Measurements from ENCODE around the gene ZNF552. TPM values are rescaled to one million over a fixed set of nuclear protein-coding genes. Genes with fewer than 3 reads are reported as not detected.

Gene ZNF552
- polyA plus RNA-seq, 3 donors from 2014 or later, result 4.4 to 6.7 (median 5.2) TPM

DNA sequence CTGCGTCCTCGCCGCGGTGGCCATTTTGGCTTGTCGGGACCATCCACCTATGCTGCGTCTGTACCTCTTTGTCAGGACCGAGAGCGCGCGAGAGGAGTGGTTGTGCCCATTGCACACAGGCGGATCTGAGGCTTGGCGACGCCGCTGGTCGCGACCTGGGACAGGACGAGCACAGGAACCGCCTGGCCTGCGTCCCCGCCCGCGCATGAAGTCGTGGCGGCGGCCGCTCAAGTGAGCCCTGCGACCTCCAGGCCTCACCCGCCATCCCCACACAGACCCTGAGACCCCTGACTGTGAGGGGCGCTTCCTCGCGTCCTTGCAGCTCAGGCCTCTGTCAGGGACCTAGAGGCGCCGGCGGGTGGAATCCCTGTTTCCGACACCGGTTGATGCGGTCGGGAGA is 28.4 kb downstream of the ZNF552 start:
- DNase-seq, result no peak
- Mint-ChIP-seq H3K27me3 (ENCODE audit: low read depth in 3 of 3) (peaks cover 3 to 8% (median 4%) of the 10 kb centered on the region in 3 donors), H3K4me3 (no peak overlapping the region), H3K4me1 (peaks cover 7 to 9% of the 10 kb centered on the region in 2 donors), H3K36me3 (peaks cover 37 to 44% (median 37%) of the 10 kb centered on the region in 3 donors), H3K27ac (no peak overlapping the region), H3K9me3 (peaks cover 2 to 71% (median 60%) of the 10 kb centered on the region in 6 donors)

DNA sequence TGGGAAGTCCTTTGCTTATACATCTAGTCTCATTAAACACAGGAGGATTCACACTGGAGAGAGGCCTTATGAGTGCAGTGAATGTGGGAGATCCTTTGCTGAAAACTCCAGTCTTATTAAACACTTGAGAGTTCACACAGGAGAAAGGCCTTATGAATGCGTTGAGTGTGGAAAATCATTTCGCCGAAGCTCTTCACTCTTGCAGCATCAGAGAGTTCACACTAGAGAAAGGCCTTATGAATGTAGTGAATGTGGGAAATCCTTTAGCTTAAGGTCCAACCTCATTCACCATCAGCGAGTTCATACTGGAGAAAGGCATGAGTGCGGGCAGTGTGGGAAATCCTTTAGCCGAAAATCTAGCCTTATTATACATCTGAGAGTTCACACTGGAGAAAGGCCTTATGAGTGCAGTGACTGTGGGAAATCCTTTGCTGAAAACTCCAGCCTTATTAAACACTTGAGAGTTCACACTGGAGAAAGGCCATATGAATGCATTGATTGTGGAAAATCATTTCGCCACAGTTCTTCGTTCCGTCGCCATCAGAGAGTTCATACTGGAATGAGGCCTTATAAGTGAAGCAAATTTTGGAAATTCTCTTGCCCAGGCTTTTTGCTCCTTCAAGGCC is 35.4 kb downstream of the ZNF552 start:
- peaks cover 59 to 64% (median 63%) of the 10 kb centered on the region in 3 donors for H3K36me3 Mint-ChIP-seq
- no peak overlapping the region for H3K27ac Mint-ChIP-seq
- DNase-seq, result no peak
- H3K27me3 Mint-ChIP-seq (ENCODE audit: low read depth in 3 of 3), result peaks cover 0 to 2% (median 2%) of the 10 kb centered on the region in 3 donors
- peaks cover 25 to 80% (median 70%) of the 10 kb centered on the region in 6 donors for H3K9me3 Mint-ChIP-seq
- peaks cover 6 to 19% of the 10 kb centered on the region in 2 donors for H3K4me1 Mint-ChIP-seq
- H3K4me3 Mint-ChIP-seq, result no peak overlapping the region

DNA sequence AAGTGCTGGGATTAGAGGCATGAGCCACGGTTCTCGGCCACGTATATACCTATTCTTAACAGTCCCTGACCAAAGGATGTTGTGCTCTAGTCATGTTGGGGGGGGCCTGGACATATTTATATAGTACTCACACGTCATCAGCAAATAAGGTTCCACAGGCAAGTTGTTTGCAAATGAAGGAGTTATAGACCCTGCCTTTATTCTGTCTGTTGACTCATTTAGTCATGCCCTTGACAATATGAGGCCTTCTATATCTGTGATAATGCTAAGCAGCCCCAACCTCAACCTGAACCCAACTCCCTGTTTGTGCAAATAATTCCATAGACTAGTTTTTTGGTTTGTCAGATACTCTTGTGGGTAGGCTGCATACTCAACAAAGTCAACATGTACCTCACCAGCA is 36.4 kb downstream of the ZNF552 start:
- peaks cover 29 to 82% (median 75%) of the 10 kb centered on the region in 6 donors for H3K9me3 Mint-ChIP-seq
- H3K27ac Mint-ChIP-seq, result no peak overlapping the region
- no peak for DNase-seq
- peaks cover 64 to 70% (median 69%) of the 10 kb centered on the region in 3 donors for H3K36me3 Mint-ChIP-seq
- peaks cover 10 to 25% of the 10 kb centered on the region in 2 donors for H3K4me1 Mint-ChIP-seq
- peaks cover 0 to 2% (median 2%) of the 10 kb centered on the region in 3 donors for H3K27me3 Mint-ChIP-seq (ENCODE audit: low read depth in 3 of 3)
- no peak overlapping the region for H3K4me3 Mint-ChIP-seq

GRCh38 chr19:57776764-57777296 is 37.9 kb downstream of the ZNF552 start:
- H3K27ac Mint-ChIP-seq, result no peak overlapping the region
- H3K4me3 Mint-ChIP-seq, result peak overlapping the region in 1 of 5 donors; percentile 35
- peaks cover 21 to 39% of the 10 kb centered on the region in 2 donors for H3K4me1 Mint-ChIP-seq
- peaks cover 2% of the 10 kb centered on the region in 3 donors for H3K27me3 Mint-ChIP-seq (ENCODE audit: low read depth in 3 of 3)
- peaks cover 29 to 88% (median 81%) of the 10 kb centered on the region in 6 donors for H3K9me3 Mint-ChIP-seq
- peaks cover 73 to 78% (median 75%) of the 10 kb centered on the region in 3 donors for H3K36me3 Mint-ChIP-seq
- no peak for DNase-seq

- peak overlapping the region in 1 of 6 donors; percentile 41 for H3K27ac Mint-ChIP-seq
- H3K36me3 Mint-ChIP-seq, result peaks cover 57 to 63% (median 61%) of the 10 kb centered on the region in 3 donors
These were observed 41.2 kb downstream of the ZNF552 start for GRCh38 chr19:57773488-57773887.

DNA sequence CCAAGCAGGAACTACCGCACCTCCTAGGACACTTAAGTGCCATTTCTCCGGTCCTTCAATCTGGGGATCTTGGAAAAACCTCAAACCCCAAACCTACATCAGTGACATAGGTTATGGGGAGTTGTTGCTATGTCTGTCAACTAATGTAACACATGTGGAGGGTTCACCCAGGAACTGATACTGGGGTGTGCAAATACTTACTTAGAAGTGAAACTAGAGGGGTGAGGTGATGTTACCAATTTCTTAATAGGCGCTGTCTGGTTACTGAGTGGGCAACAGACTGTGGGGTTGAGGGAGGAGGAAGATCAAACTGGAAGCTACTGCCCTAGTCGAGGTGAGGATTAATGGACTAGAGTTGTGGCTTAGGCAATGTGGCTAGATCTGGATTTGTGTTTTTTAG is 43.3 kb downstream of the ZNF552 start:
- Mint-ChIP-seq H3K4me1 (peaks cover 41 to 52% of the 10 kb centered on the region in 2 donors), H3K4me3 (peak overlapping the region; percentile 26 to 97 (median 62)), H3K27ac (peak overlapping the region in 2 of 6 donors; percentile 15 to 22), H3K36me3 (peaks cover 46 to 47% (median 47%) of the 10 kb centered on the region in 3 donors), H3K9me3 (peaks cover 9 to 57% (median 44%) of the 10 kb centered on the region in 6 donors), H3K27me3 (ENCODE audit: low read depth in 3 of 3) (peaks cover 4 to 5% (median 4%) of the 10 kb centered on the region in 3 donors)
- DNase-seq, result no peak

More at GRCh38 chr19:57773488-57773887, 41.2 kb downstream of the ZNF552 start:
- H3K9me3 Mint-ChIP-seq, result peaks cover 11 to 75% (median 60%) of the 10 kb centered on the region in 6 donors
- peaks cover 4 to 7% (median 4%) of the 10 kb centered on the region in 3 donors for H3K27me3 Mint-ChIP-seq (ENCODE audit: low read depth in 3 of 3)
- DNase-seq, result no peak
- H3K4me1 Mint-ChIP-seq, result peaks cover 46 to 63% of the 10 kb centered on the region in 2 donors
- H3K4me3 Mint-ChIP-seq, result peak overlapping the region in 1 of 5 donors; percentile 22

DNA sequence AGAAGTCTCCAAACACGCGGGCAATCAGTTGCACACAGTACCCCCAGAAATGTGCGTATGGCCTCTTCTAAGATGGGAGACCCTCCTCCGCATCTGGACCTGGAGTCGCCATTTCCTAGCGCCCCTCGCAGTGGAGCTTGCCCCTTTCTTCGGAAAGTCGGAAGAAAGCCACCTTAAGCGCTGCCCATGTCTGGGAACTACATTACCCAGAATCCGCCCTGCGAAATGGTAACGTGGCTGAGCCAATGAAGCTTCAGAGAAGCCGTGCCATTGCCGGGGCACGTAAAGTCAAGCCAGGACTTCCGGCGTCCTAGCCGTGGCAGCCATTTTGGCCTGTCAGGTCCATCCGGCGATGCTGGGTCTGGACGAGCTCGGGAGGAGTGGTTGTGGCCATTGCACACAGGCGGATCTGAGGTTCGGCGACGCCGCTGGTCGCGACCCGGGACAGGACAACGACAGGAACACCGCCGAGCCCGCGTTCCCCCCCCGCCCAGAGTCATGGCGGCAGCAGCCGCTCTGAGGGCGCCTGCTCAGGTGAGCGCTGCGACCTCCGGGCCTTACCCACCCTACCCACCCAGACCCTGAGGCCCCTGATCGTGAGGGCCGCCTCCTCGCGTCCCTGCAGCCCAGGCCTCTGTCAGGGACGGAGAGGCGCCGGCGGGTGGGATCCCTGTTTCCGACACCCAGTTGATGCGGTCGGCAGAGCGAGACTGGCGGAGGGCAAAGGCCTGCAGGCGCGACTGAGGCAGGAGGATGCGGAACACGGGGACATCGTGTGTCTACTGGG is 45.2 kb downstream of the ZNF552 start, which contains the start of gene ZNF586:
Gene ZNF586 (plus strand): TSS at position 332 of the 787 bp plus-strand sequence. CDS start 167 bp downstream, at position 499.
- Mint-ChIP-seq H3K27me3 (ENCODE audit: low read depth in 3 of 3) (peaks cover 4 to 5% (median 4%) of the 10 kb centered on the region in 3 donors), H3K4me1 (peaks cover 40 to 44% of the 10 kb centered on the region in 2 donors), H3K9me3 (peaks cover 6 to 41% (median 35%) of the 10 kb centered on the region in 6 donors), H3K27ac (peak within 1 kb of the TSS; percentile 88 to 97 (median 92)), H3K36me3 (peaks cover 38 to 44% (median 39%) of the 10 kb centered on the region in 3 donors), H3K4me3 (peak within 1 kb of the TSS; percentile 93 to 97 (median 96))
- DNase-seq, result peak; percentile 84 to 86 (median 85)

- Mint-ChIP-seq H3K36me3 (peaks cover 50 to 66% (median 51%) of the 10 kb centered on the region in 3 donors), H3K4me3 (no peak overlapping the region), H3K27ac (no peak overlapping the region), H3K27me3 (ENCODE audit: low read depth in 3 of 3) (peaks cover 0 to 4% (median 0%) of the 10 kb centered on the region in 3 donors), H3K4me1 (no peaks in the 10 kb centered on the region), H3K9me3 (peaks cover 7 to 65% (median 43%) of the 10 kb centered on the region in 6 donors)
- no peak for DNase-seq
These were observed 55.6 kb downstream of the ZNF552 start for GRCh38 chr19:57759096-57759495.

DNA sequence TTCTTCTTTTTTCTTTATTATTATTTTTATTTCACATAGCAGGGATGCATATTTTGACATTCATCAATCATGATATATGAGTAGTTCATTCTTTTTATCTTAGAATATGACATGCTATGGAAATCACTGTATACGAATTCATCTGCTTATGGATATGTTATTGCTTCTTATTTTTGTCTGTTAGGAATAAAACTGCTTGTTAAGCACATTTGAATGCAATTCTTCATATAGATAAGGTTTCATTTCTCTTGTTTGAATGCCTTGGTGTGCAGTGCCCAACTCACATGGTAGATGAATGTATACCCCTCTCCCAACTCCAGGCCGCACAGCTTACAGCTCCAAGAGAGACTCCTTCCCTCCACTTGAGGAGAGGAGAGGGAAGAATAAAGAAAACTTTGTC is 56.8 kb downstream of the ZNF552 start:
- peaks cover 9 to 77% (median 53%) of the 10 kb centered on the region in 6 donors for H3K9me3 Mint-ChIP-seq

More for the DNA sequence above, 56.8 kb downstream of the ZNF552 start:
- H3K4me3 Mint-ChIP-seq, result no peak overlapping the region
- peaks cover 58 to 71% (median 62%) of the 10 kb centered on the region in 3 donors for H3K36me3 Mint-ChIP-seq
- peaks cover 0 to 5% (median 0%) of the 10 kb centered on the region in 3 donors for H3K27me3 Mint-ChIP-seq (ENCODE audit: low read depth in 3 of 3)
- no peaks in the 10 kb centered on the region for H3K4me1 Mint-ChIP-seq
- no peak overlapping the region for H3K27ac Mint-ChIP-seq
- DNase-seq, result no peak

Other genes starting within 250 kb of the ZNF552 start
- 1 to 10 TPM; 3.2 to 6.2 (median 4.1) TPM for gene ZNF416, start 236.0 kb downstream of the ZNF552 start, polyA plus RNA-seq
- gene ZIK1, start 230.8 kb downstream of the ZNF552 start, polyA plus RNA-seq, result 1 to 10 TPM; 4.0 to 8.9 (median 5.5) TPM
- 1 to 10 TPM; 2.9 to 8.0 (median 5.2) TPM for gene ZNF530, start 215.0 kb downstream of the ZNF552 start, polyA plus RNA-seq
- gene ZNF134, start 200.7 kb downstream of the ZNF552 start, polyA plus RNA-seq, result 10 to 100 TPM; 12.8 to 13.9 (median 13.1) TPM
- 10 to 100 TPM; 10.2 to 26.4 (median 20.5) TPM for gene ZNF211, start 181.7 kb downstream of the ZNF552 start, polyA plus RNA-seq
- gene ZSCAN4, start 146.0 kb downstream of the ZNF552 start, polyA plus RNA-seq, result under 1 TPM in 1 of 3 donors, not detected in 2; 0.27 TPM
- 1 to 10 TPM; 5.6 to 6.9 (median 6.0) TPM for gene ZNF551, start 132.9 kb downstream of the ZNF552 start, polyA plus RNA-seq
- gene ZNF154, start 105.7 kb downstream of the ZNF552 start, polyA plus RNA-seq, result 1 to 10 TPM; 1.6 to 4.2 (median 3.2) TPM
- 10 to 100 TPM; 13.5 to 21.8 (median 18.0) TPM for gene ZNF671, start 87.3 kb downstream of the ZNF552 start, polyA plus RNA-seq
- gene ZNF776, start 68.1 kb downstream of the ZNF552 start, polyA plus RNA-seq, result 1 to 10 TPM; 5.0 to 7.3 (median 5.9) TPM
- gene ZNF586, start 45.2 kb downstream of the ZNF552 start, polyA plus RNA-seq, result 10 to 100 TPM in 2 of 3 donors, 1 to 10 TPM in 1; 8.1 to 14.6 (median 10.4) TPM
- 1 to 10 TPM in 2 of 3 donors, not detected in 1; 1.3 to 1.4 TPM for gene ZNF587B, start 15.4 kb upstream of the ZNF552 start, polyA plus RNA-seq
- gene ZNF587, start 34.9 kb upstream of the ZNF552 start, polyA plus RNA-seq, result 1 to 10 TPM in 2 of 3 donors, not detected in 1; 1.9 to 8.1 TPM
- 10 to 100 TPM; 11.8 to 26.7 (median 14.8) TPM for gene ZNF814, start 74.1 kb upstream of the ZNF552 start, polyA plus RNA-seq
- gene ZNF417, start 101.7 kb upstream of the ZNF552 start, polyA plus RNA-seq, result 1 to 10 TPM in 2 of 3 donors, not detected in 1; 1.2 to 5.0 TPM
- gene ZNF418, start 120.5 kb upstream of the ZNF552 start, polyA plus RNA-seq, result 1 to 10 TPM in 2 of 3 donors, not detected in 1; 2.5 to 3.5 TPM
- gene ZNF256, start 132.8 kb upstream of the ZNF552 start, polyA plus RNA-seq, result 1 to 10 TPM; 5.9 to 7.5 (median 6.1) TPM
- gene C19orf18, start 159.6 kb upstream of the ZNF552 start, polyA plus RNA-seq, result not detected
- 1 to 10 TPM; 4.4 to 9.4 (median 5.1) TPM for gene ZNF606, start 187.9 kb upstream of the ZNF552 start, polyA plus RNA-seq
- under 1 TPM in 1 of 3 donors, not detected in 2; 0.46 TPM for gene ZSCAN1, start 219.1 kb upstream of the ZNF552 start, polyA plus RNA-seq
- 1 to 10 TPM in 1 of 3 donors, under 1 TPM in 1, not detected in 1; 0.64 to 4.1 TPM for gene ZNF135, start 244.4 kb upstream of the ZNF552 start, polyA plus RNA-seq